ENCODE data around the gene RBCK1.

RBCK1 gene

DNA sequence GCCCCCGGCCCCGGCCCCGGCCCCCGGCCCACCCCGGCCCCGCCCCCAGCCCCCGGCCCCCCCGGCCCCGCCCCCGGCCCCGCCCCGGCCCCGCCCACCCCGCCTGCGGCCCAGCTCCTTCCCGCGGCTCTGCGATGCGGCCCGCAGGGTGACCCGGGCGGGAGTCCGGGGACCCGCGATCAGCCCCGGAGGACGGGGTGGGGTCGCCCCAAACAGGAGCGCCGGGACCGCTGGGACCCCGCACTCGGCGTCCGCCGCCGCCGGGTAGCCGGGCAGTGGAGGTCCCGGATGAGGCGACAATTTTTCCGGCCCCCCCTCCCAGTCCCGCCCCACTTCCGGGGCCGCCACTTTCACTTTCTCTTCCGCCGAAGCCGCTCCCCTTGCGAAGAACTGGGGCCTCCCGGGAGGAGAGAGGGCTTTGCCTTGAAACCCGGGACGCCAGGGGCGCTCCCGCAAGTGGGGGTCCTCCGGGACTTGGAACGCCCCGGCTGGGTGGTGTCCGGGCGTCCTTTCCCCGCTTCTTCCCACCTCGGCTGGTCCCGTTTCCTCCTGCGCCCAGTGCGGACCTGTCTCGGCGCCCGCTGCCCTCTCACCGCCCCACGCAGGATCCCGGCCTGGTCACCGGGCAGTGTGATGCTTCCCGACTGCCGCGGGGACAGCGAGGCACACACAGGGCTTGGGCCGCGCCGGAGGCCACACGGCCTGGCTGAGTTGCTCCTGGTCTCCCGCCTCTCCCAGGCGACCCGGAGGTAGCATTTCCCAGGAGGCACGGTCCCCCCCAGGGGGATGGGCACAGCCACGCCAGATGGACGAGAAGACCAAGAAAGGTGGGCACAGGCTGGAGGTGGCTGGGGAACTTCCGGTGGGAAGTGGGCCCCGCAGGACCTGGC is at the start of gene RBCK1:
RBCK1 (plus strand) TSS at position 347 of the 890 bp plus-strand sequence; CDS start at position 806, 459 bp downstream.
- DNase-seq (ENCODE audit: extremely low read depth in 1 of 2, low read depth in 1 of 2) = peak; percentile 74 to 79

DNA sequence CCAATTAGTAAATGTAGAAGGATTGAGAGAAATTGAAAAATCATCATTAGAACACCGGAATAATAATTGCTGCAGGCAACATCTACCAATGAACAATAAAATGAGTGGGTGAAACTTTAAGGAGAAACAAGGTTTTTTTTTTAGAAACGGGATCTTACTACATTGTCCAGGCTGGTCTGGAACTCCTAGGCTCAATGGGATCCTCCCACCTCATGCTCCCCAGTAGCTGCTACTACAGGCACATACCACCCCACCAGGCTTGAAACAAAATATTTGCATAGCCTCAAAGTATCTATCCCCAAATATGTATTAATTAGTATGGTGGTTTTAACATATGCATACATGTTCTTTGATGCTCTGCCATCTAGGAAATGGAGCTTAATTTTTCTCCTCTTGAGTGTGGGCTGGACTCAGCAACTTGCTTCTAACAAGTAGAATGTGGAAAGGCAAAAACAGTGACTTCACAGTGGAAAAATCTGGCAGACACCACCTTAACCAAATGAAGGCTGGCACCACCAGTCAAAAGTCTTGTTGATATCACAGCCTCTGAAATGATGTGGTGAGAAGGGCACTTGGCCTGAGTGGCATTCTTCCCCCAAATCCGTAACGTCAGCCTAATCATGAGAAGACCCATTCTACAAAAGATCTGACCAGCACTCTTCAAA is 49.1 kb upstream of the RBCK1 start:
- no peak for DNase-seq (ENCODE audit: extremely low read depth in 1 of 2, low read depth in 1 of 2)

DNA sequence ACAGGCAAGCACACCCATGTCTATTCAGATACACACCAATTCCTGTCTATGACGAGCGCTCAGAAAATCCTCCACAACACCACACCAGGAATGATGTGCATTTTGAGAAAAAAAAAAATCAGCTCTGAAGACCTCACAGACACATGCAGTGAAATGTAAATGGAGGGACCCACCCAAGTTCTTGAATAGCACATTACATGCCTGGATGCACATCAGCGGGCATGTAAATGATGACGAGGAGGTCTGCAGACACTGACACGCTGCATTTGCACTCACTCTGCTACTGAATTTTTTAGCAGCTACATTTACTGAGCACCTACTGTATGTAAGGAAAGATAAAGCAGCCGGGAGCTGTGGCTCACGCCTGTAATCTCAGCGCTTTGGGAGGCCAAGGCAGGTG is 46.5 kb upstream of the RBCK1 start:
- DNase-seq (ENCODE audit: extremely low read depth in 1 of 2, low read depth in 1 of 2) = no peak

DNA sequence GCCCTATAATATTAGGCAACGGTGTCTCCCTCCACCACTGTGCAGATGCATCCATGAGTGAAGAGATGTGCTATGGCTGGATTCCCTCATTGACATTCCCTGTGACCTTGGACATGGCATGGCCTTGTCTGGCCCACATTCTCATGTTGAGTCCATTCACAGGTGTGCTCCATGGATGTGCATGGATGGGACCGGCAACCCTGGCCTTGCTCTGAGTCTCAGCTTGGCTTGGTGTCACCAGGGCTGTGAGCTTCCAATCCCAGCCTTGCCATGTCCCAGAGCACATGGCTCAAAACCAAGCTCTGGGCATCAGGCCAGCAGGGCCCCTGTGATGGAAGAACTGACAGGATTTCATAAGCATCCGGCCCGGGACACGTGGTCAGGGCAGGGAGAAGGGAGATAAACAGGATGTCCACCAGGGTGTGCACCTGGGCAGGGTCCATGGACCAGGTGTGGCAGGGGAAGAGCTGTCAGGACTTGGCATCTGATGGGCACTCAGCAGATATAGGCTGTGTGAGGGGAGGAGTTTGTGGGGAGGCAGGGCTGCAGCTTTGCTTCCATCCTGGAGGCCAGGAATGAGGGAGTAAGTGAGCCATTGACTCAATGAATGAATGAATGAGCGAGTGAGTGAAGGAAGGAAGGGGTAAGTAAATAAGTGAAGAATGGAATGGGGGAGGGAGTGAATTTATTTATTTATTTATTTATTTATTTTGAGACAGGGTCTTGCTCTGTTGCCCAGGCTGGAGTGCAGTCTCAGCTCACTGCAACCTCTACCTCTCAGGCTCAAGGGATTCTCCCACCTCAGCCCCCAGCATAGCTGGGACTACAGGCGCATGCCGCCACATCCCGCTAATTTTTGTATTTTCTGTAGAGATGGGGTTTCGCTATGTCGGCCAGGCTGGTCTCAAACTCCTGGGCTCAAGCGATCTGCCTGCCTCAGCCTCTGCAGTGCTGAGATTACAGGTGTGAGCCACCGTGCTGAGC is 45.5 kb upstream of the RBCK1 start:
- DNase-seq (ENCODE audit: extremely low read depth in 1 of 2, low read depth in 1 of 2) = peak in 1 of 2 donors; percentile 44

DNA sequence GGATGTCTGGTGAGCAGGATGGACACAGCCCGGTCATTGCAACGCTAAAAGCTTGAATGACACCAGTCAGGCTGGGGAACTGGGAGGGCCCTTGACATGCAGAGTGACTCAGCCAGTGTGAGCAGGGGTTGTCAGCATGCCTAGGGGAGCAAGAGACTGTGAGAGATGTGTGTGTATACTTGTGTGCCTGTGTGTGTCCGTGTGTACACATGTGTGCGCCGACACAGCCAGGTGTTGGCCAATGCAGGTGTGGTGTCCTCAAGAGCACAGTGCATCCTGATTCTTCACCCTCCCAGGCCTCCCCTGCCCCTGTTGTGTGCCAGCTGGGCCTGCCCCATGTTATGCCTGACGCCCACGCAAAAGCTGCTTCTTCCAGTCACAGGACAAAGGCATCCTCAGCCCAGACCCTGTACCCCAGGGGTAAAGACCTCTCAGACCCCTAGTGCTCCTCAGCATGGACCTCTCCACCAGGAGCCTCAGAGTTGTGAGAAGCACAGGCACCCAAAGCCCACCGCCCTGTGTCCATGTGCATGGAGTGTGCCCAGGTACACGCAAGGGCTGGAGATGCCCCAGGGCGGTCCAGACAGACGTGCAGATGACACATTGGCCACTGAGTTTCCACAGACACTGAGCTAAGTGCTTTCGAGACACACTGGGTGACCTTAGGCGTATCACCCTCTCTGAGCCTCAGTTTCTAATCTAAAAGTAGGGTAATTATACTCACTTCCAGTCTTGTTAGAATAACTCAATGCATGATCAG is 44.6 kb upstream of the RBCK1 start:
- no peak for DNase-seq (ENCODE audit: extremely low read depth in 1 of 2, low read depth in 1 of 2)

DNA sequence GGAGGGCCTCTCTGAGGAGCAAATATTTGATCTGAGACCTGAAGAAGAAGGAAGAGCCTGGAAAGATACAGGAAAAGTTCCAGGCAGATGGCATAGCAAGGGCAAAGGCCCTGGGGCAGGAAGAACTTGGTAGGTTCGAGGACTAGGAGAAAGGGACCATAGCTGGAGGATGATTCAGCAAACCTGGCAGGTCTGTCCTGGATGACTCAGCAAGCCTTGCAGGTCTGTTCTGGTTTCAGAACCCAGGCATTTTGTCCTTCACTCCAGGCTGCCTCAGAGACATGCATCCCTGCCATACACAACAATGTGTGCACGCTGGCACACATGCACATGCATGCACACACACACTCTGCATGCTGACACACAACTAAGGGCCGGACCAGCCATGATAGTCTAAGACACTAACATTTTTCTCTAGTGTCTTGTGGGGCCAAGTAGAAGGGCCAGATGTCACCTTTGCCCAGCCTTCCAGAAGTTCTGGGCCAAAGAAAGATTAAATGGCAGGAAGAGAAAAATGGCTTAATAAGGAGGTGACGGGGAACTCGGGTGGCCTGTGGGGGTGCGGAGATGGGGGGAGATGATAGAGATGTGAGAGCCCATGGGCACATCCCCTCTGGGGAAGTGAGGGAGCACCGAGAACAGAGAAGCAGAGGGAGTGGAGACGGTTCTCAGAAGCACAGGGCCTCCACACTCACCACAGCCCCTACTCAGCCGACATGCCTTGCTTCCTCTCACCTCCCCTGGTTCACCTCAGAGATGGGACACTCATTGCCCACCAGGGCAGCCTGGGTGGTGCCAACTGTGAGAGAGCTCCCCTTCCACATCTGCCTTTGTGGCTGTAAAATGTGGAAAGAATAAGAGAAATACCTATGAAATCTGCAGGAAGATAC is 42.9 kb upstream of the RBCK1 start:
- DNase-seq (ENCODE audit: extremely low read depth in 1 of 2, low read depth in 1 of 2) = no peak

DNA sequence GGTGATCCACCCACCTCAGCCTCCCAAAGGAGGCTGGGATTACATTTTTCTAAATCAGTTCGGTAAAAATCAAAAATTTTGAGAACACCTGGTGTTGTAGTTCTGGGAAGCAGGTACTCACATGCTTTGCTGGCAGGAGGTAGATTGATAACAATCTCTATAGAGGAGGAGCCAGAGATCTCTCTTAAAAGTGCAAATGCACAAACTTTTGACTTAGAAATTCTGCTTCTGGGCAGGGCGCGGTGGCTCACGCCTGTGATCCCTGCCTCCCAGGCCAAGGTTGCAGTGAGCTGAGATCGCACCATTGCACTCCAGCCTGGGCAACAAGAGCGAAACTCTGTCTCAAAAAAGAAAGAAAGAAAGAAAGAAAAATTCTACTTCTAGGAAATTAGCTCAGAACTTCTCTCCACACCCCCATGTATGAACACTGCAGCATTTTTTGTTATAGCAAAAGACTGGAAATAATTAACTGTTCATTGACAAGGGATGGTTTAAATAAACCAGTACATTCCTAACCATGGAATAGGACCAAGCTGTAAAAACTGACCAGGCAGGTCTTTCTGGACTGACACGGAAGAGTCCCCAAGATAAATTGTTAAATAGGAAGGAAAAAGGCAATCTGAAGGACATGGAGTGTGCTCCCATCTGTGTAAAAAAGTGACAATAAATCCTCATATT is 41.9 kb upstream of the RBCK1 start:
- no peak for DNase-seq (ENCODE audit: extremely low read depth in 1 of 2, low read depth in 1 of 2)

DNA sequence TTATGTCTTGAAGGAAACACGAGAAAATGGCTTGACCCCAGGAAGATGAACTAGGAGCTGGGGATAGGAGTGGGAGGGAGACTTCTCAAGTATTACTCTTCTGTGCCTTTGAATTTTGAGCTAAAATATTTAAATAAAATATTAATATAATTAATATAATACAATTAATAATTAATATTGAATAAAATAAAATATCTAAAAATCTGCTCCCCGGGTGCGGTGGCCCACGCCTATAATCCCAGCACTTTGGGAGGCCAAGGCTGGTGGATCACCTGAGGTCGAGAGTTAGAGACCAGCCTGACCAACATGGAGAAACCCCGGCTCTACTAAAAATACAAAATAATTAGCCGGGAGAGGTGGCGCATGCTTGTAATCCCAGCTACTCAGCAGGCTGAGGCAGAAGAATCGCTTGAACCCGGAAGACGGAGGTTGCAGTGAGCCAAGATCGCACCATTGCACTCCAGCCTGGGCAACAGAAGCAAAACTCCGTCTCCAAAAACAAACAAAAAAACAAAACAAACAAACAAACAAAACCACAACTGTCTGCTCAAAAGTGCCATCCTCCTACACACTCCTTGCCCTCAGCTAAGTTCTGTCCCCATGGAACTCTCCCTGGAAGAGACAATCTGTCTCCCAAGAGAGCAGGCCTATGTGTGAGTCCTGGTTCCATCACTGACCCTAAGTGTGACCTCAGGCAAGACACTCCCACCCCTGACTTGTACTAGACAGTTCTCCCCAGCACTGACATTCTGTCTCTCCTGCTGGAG is 41.2 kb upstream of the RBCK1 start:
- DNase-seq (ENCODE audit: extremely low read depth in 1 of 2, low read depth in 1 of 2) = no peak

DNA sequence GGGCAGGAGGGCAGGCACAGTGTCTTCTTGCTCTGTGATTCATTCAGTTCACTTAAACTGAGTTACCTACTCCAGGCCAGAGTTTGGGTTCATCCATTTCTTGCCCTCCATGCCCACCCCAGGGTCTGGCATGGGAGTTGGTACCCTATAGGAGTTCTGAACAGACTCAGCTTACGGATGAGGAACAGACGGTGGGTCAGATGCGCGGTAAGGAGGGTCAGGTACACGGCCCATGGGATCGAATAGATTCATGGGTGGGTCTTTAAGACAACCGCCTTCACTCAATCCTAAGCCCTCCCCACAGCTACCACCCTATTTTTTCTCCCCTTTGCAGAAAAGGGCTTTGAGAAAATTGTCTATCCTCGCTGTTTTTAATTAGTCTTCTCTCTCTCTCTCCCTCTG is 40.6 kb upstream of the RBCK1 start:
- DNase-seq (ENCODE audit: extremely low read depth in 1 of 2, low read depth in 1 of 2) = no peak

DNA sequence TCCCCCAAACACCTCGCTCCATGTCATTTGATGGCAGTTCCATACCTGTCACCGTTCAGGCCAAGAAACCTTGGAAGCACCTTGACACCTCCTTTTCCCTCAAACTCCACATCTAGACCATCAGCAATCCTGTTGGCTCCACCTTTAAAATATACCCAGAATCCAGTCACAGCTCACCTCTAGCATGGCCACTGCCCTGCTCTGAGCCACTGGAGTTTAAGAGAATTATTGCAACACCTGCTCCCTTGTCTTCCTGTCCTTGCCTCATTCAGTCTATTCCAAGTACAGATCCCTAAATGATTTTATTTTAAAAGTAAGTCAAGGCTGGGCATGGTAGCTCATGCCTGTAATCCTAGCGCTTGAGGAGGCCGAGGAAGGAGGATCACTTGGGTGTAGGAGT is 39.2 kb upstream of the RBCK1 start:
- DNase-seq (ENCODE audit: extremely low read depth in 1 of 2, low read depth in 1 of 2) = no peak

DNA sequence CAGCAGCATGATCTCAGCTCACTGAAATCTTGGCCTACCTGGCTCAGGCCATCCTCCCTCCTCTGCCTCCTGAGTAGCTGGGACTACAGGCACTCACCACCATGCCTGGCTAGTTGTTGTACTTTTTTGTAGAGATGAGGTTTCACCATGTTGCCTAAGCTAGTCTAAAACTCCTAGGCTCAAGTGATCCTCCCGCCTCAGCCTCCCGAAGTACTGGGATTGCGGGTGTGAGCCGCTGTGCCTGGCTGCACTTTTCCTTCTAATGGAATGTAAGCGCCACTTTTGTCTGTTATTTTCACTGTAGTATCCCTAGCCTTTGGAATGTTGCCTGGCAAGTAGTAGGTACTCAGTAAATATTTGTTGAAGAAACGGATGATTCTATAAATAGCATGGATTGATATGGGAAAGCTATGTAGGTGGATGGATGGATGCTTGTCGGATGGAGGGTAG is 37.9 kb upstream of the RBCK1 start:
- no peak for DNase-seq (ENCODE audit: extremely low read depth in 1 of 2, low read depth in 1 of 2)

DNA sequence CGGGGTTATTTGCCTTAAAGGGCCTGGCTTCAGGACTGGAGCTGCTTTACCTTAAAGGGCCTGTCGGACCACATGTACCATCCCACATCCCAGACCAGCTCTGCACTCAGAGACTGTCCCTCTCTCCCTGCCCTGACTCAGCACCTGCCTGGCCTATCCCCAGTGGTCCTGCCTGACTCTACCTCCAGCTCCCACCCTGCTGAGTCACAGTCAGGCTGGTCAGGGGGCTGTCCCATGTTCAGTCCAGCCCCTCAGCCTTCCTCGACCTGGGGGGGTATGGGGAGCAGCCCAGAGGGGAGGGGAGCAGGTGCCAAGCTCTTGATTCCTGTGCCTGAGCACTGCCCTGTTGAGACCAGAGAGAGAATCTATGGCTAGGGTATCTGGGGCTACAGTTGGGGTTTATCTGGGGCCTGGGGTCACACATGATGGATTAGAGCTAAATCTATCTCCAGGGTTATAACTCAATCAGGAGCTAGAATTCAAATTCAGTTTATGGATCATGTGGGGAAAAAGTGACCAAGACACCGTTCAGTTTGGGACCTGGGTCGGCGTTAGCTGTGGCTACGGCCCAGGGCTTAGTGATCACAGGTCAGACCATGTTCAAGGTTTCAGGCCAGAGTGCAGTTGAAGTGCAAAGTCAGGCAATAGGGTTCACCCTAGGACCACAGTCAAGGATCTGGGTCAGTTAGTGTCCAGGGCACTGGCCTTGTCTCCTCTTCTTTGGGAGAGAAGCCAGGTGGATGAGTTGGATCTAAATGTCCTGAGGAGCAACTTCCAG is 36.9 kb upstream of the RBCK1 start:
- no peak for DNase-seq (ENCODE audit: extremely low read depth in 1 of 2, low read depth in 1 of 2)

DNA sequence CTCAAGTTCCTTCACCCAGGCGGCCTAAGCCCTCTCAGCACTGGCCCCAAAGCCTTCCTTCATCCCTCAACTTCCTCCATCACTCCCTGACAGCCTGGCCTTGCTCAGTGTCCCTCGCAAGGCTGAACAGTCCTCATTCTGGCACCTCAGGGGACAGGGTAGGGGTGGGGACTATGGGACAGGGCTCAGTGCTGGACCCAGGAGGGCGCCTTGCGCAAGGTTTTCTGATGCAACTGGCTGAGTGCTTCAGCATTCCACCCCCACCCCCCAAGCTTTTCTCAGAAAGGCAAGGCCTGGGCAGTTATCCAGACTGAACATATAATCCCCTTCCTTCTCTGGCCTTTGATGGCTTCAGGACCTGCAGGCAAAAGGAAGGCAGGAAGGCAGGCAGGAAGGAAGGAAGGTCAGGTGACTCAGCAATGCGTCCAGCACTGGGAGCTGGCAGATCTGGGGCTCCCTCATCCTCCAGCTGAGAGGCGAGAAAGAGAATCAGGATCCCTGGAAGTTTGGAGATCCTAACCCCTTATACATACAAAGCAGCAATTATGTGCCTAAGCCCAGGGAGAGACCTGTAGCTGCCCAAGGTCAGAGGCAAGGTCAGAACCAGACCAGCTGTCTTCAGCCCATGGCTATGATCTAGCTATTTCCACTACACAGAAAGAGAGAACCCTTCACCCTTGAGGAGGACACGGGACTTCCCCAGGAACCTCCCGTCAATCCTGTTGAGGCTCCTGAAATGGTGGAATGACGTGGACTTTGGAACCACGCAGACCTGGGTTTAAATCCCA is 36.1 kb upstream of the RBCK1 start:
- DNase-seq (ENCODE audit: extremely low read depth in 1 of 2, low read depth in 1 of 2) = no peak

DNA sequence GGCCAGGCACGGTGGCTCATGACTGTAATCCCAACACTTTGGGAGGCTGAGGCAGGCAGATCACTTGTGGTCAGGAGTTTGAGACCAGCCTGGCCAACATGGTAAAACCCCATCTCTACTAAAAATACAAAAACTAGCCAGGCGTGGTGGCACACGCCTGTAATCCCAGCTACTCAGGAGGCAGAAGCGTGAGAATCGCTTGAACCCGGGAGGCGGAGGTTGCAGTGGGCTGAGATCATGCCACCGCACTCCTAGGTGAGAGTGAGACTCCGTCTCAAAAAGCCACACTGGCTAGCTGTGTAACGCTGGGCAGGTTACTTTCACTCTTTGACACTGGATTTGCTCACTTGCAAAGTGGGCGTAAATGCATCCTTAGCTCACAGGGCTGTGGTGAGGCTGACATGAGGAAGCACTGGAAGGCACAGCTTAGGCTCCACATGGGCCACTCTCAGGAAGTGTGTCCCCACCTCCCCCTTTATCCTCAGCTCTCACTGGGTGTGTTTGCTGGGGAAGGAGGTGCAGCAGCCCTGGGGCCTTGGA is 35.5 kb upstream of the RBCK1 start:
- DNase-seq (ENCODE audit: extremely low read depth in 1 of 2, low read depth in 1 of 2) = peak in 1 of 2 donors; percentile 11

DNA sequence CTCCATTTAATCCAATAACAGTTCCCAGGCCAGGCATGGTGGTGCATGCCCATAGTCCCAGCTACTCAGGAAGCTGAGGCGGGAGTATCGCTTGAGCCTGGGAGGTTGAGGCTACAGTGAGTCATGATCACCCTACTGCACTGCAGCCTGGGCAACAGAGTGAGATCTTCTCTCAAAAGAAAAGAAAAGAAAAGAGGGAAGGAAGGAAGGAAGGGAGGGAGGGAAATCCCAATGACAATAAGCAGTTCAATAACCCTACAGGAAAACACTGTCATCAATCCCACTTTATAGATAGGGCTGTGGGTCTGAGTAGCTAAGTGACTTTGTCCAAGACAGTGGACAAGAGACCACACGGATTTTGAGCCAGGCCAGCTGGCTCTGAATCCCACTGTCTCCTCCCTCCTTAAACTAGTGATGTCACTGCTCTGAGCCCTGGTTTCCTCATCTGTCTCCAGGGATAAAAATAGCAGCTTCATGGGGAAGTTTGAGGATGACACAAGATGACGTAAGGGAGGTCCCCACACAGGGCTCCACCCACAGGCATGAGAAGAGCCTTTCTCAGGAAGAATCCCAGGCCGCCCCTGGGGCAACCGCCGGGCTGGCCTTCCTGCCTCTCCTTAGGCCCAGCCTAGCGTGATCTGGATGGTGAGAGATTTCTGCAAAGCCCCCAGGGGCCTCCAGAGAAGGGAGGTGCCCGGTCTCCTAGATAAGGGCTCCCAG is 34.8 kb upstream of the RBCK1 start:
- no peak for DNase-seq (ENCODE audit: extremely low read depth in 1 of 2, low read depth in 1 of 2)
